Ishikawa (cell line): Measurements from ENCODE around the gene REXO1.

Experiments used
- CEBPB ChIP-seq: IDR thresholded peaks from 2 replicates; pipeline ENCODE4 v1.6.1; 2012
- CREB1 ChIP-seq: IDR thresholded peaks from 2 replicates; pipeline ENCODE4 v1.6.1; 2012; ENCODE audit warnings: low read depth
- EGR1 ChIP-seq: IDR thresholded peaks from 2 replicates; pipeline ENCODE4 v1.6.1; 2012
- EP300 ChIP-seq: IDR thresholded peaks from 2 replicates; pipeline ENCODE4 v1.6.1; 2012; ENCODE audit warnings: borderline replicate concordance
- FOXM1 ChIP-seq: IDR thresholded peaks from 2 replicates; pipeline ENCODE4 v1.6.1; 2012; ENCODE audit warnings: low read depth, borderline replicate concordance
- NFIC ChIP-seq: IDR thresholded peaks from 2 replicates; pipeline ENCODE4 v1.6.1; 2012
- RAD21 ChIP-seq: IDR thresholded peaks from 2 replicates; pipeline ENCODE4 v1.6.1; 2012; ENCODE audit warnings: low read depth
- TAF1 ChIP-seq: IDR thresholded peaks from 2 replicates; pipeline ENCODE4 v1.6.1; 2012; ENCODE audit warnings: low read depth, mild to moderate bottlenecking
- TCF12 ChIP-seq: IDR thresholded peaks from 2 replicates; pipeline ENCODE4 v1.6.1; 2012; ENCODE audit warnings: low read depth
- TEAD4 ChIP-seq: IDR thresholded peaks from 2 replicates; pipeline ENCODE4 v1.6.1; 2012
- USF1 ChIP-seq: IDR thresholded peaks from 2 replicates; pipeline ENCODE4 v1.6.1; 2012
- YY1 ChIP-seq: IDR thresholded peaks from 2 replicates; pipeline ENCODE4 v1.6.1; 2012; ENCODE audit warnings: low read depth
- ZBTB7A ChIP-seq: IDR thresholded peaks from 2 replicates; pipeline ENCODE4 v1.6.1; 2012; ENCODE audit warnings: low read depth
- TF ChIP-seq, protein P1 (sequence below): IDR thresholded peaks from 2 replicates; pipeline ENCODE4 v1.6.1; 2012; ENCODE audit warnings: low read depth, mild to moderate bottlenecking
- TF ChIP-seq, protein P2 (sequence below): IDR thresholded peaks from 2 replicates; pipeline ENCODE4 v1.6.1; 2012

The REXO1 gene

GRCh38 chr19:1810439-1811160, 37.7 kb downstream of the REXO1 start:
- no peak for TF ChIP-seq RAD21
- TF ChIP-seq CEBPB, result no peak

DNA sequence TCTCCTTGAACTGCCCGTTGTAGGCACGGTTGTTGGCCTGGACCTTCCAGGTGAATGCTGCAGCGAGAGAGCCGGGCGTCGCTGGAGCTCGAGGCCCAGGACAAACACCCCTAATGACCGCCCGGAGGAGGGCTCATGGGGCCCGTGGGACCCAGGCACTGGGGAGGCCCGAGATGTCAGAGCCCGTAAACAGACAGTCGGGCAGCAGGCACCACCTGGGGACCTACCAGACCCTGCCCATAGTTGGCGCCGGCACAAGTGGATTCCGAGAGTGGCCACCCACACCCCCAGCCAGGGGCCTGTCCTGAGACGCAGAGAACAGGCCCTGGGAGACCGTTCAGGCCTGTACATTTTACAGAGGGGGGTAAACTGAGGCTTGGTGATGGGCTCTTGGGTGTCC, 38.6 kb downstream of the REXO1 start:
- TF ChIP-seq EP300 (no peak), TCF12 (no peak), EGR1 (no peak)

- no peak for TF ChIP-seq EGR1
- TF ChIP-seq, protein P1, sequence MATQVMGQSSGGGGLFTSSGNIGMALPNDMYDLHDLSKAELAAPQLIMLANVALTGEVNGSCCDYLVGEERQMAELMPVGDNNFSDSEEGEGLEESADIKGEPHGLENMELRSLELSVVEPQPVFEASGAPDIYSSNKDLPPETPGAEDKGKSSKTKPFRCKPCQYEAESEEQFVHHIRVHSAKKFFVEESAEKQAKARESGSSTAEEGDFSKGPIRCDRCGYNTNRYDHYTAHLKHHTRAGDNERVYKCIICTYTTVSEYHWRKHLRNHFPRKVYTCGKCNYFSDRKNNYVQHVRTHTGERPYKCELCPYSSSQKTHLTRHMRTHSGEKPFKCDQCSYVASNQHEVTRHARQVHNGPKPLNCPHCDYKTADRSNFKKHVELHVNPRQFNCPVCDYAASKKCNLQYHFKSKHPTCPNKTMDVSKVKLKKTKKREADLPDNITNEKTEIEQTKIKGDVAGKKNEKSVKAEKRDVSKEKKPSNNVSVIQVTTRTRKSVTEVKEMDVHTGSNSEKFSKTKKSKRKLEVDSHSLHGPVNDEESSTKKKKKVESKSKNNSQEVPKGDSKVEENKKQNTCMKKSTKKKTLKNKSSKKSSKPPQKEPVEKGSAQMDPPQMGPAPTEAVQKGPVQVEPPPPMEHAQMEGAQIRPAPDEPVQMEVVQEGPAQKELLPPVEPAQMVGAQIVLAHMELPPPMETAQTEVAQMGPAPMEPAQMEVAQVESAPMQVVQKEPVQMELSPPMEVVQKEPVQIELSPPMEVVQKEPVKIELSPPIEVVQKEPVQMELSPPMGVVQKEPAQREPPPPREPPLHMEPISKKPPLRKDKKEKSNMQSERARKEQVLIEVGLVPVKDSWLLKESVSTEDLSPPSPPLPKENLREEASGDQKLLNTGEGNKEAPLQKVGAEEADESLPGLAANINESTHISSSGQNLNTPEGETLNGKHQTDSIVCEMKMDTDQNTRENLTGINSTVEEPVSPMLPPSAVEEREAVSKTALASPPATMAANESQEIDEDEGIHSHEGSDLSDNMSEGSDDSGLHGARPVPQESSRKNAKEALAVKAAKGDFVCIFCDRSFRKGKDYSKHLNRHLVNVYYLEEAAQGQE, result no peak
- no peak for TF ChIP-seq ZBTB7A
- no peak for TF ChIP-seq EP300
- no peak for TF ChIP-seq CREB1
- TF ChIP-seq FOXM1, result no peak
- no peak for TF ChIP-seq NFIC
- TF ChIP-seq RAD21, result no peak
- no peak for TF ChIP-seq TEAD4
- TF ChIP-seq CEBPB, result no peak
- no peak for TF ChIP-seq YY1
- no peak for TF ChIP-seq TAF1
- no peak for TF ChIP-seq USF1
- TF ChIP-seq, protein P2, sequence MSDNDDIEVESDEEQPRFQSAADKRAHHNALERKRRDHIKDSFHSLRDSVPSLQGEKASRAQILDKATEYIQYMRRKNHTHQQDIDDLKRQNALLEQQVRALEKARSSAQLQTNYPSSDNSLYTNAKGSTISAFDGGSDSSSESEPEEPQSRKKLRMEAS, result no peak
- no peak for TF ChIP-seq TCF12
Measured at GRCh38 chr19:1808395-1808731, 39.9 kb downstream of the REXO1 start.

GRCh38 chr19:1807695-1808394, 40.4 kb downstream of the REXO1 start:
- TF ChIP-seq, protein P1, result no peak
- no peak for TF ChIP-seq CEBPB
- TF ChIP-seq RAD21, result no peak
- TF ChIP-seq TEAD4, result no peak
- no peak for TF ChIP-seq TAF1
- TF ChIP-seq YY1, result no peak
- TF ChIP-seq CREB1, result no peak
- TF ChIP-seq, protein P2, result no peak
- no peak for TF ChIP-seq FOXM1
- no peak for TF ChIP-seq ZBTB7A
- TF ChIP-seq TCF12, result no peak
- TF ChIP-seq EP300, result no peak
- TF ChIP-seq EGR1, result no peak
- TF ChIP-seq NFIC, result no peak; the same call in 1 of the 2 replicates
- TF ChIP-seq USF1, result no peak

DNA sequence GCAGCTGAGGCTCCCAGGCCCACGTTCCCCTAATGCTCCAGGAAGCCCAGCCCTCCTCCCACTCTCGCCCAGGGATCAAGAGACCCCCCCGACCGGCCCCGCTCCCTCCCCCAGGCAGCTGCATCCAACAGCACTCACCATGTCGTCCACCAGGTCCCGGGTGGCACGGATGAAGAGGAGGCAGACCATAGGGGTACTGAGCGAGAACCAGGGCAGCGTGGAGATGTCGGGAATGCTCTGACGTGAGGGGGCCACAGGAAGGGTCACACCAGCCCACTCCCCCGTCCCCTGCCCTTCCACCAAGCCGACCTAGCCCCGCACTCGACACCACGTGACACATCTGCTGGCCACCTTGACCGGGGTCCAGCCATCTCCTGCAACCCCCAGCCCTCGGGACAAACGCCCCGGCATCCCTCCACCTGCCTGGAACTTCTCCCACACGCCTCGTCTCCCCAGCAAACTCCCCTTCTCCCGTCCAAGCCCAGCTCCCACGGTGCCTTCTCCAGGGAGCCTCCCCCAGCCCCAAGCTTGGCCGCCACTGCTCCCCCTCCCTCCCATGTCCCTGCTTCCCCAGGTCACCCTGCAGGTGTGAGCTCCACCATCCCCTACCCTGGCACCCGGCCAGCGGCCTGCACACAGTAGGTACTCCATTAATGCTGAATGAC, 41.1 kb downstream of the REXO1 start:
- TF ChIP-seq NFIC (peak; percentile 50; the same call in 1 of the 2 replicates), CEBPB (no peak)

- no peak for TF ChIP-seq YY1
- TF ChIP-seq CREB1, result no peak
- no peak for TF ChIP-seq TEAD4
- no peak for TF ChIP-seq RAD21
- no peak for TF ChIP-seq FOXM1
- TF ChIP-seq, protein P2, result no peak
- TF ChIP-seq USF1, result no peak
- TF ChIP-seq CEBPB, result no peak
- TF ChIP-seq, protein P1, result no peak
- no peak for TF ChIP-seq EP300
- TF ChIP-seq EGR1, result no peak
- no peak for TF ChIP-seq NFIC
- TF ChIP-seq TCF12, result no peak
- no peak for TF ChIP-seq ZBTB7A
Measured at GRCh38 chr19:1806184-1807029, 41.9 kb downstream of the REXO1 start.
